CD4-positive, alpha-beta memory T cell (primary cell): ENCODE measurements around the gene CDCA7L. TPM values are rescaled to one million over a fixed set of nuclear protein-coding genes. Genes with fewer than 3 reads are reported as not detected.
A peak's percentile ranks its signal among the peaks of the same experiment; 100 is the strongest.

Source experiments
- CTCF ChIA-PET: fragments of 350-600 bp; sonication (Branson Sonifier 250); formaldehyde crosslinking; loops from one replicate; lab custom pipeline; 2021; ENCODE audit warnings: inconsistent platforms; ENCODE audit not compliant: partially characterized antibody; lab: Charles Lee
- POLR2A ChIA-PET: fragments of 350-600 bp; sonication (Branson Sonifier 250); formaldehyde crosslinking; loops from one replicate; lab custom pipeline; 2021; ENCODE audit not compliant: partially characterized antibody; lab: Charles Lee
- DNase-seq, 5 donors: peaks; one replicate each; pipeline versions ENCODE4 v3.0.0 to v3.0.0-alpha.2; 2020 to 2022; ENCODE audit warnings: mixed read lengths in 1 of 5
- H3K27ac ChIP-seq: one replicate; pipeline ENCODE4 v1.7.0; 2013; ENCODE audit warnings: low read depth, low read length
- H3K27me3 ChIP-seq: 2 replicates; pipeline ENCODE4 v1.7.0; 2013; ENCODE audit warnings: mild to moderate bottlenecking, low read length, moderate library complexity; ENCODE audit not compliant: insufficient read depth
- H3K36me3 ChIP-seq: 2 replicates; pipeline ENCODE4 v1.7.0; 2013; ENCODE audit warnings: mild to moderate bottlenecking, low read length, moderate library complexity; ENCODE audit not compliant: insufficient read depth
- H3K4me1 ChIP-seq: 2 replicates; pipeline ENCODE4 v1.7.0; 2013; ENCODE audit warnings: mild to moderate bottlenecking, low read length, moderate library complexity; ENCODE audit not compliant: insufficient read depth
- H3K4me3 ChIP-seq, 2 donors: one replicate each; pipeline ENCODE4 v1.7.0; 2013; ENCODE audit warnings: low read length in 2 of 2, mild to moderate bottlenecking in 1 of 2
- H3K9me3 ChIP-seq, 2 donors: one replicate each; pipeline ENCODE4 v1.7.0; 2013; ENCODE audit warnings: low read length in 2 of 2, control low read depth in 1 of 2; ENCODE audit not compliant: control insufficient read depth in 1 of 2
- H3K27ac Mint-ChIP-seq, 7 donors: one replicate each; pipeline ENCODE4 v1.8.0; 2020 to 2021; ENCODE audit warnings: mixed read lengths in 7 of 7, mild to moderate bottlenecking in 6 of 7, inconsistent platforms in 3 of 7, moderate library complexity in 3 of 7
- H3K27me3 Mint-ChIP-seq, 2 donors: one replicate each; pipeline ENCODE4 v1.8.0; 2020 to 2021; ENCODE audit warnings: mixed read lengths in 2 of 2
- H3K36me3 Mint-ChIP-seq, 2 donors: one replicate each; pipeline ENCODE4 v1.8.0; 2020 to 2021; ENCODE audit warnings: mixed read lengths in 2 of 2, inconsistent platforms in 1 of 2, mild to moderate bottlenecking in 1 of 2
- H3K4me1 Mint-ChIP-seq, 4 donors: one replicate each; pipeline ENCODE4 v1.8.0; 2020 to 2021; ENCODE audit warnings: mixed read lengths in 4 of 4, mild to moderate bottlenecking in 1 of 4
- H3K4me3 Mint-ChIP-seq, 8 donors: one replicate each; pipeline ENCODE4 v1.8.0; 2020 to 2021; ENCODE audit warnings: mixed read lengths in 8 of 8, mild to moderate bottlenecking in 7 of 8, moderate library complexity in 6 of 8, inconsistent platforms in 3 of 8
- H3K9me3 Mint-ChIP-seq, 8 donors: one replicate each; pipeline ENCODE4 v1.8.0; 2020 to 2021; ENCODE audit warnings: mixed read lengths in 8 of 8, mild to moderate bottlenecking in 5 of 8, inconsistent platforms in 3 of 8, moderate library complexity in 1 of 8
- intact Hi-C: fragments of 100-400 bp; cut with micrococcal nuclease; formaldehyde crosslinking; loops from one replicate; pipeline ENCODE4 v1.15.1; 2023
- polyA plus RNA-seq, 2 donors: library from polyadenylated mRNA; unstranded; fragments of 300-500 nt; fragmentation: Illumina TruSeq; gene quantifications; one replicate each; pipeline ENCODE4 v1.2.3, GENCODE V29; 2021
- total RNA-seq, 2 experiments: library from RNA; stranded (reverse); gene quantifications; one replicate each; pipeline ENCODE4 v1.2.3, GENCODE V29; 2021

CDCA7L gene
- total and polyA plus RNA-seq, 4 experiments from 2014 or later = 10.4 to 19.6 (median 16.4) TPM

- ChIA-PET POLR2A (interaction anchor here (0.7 kb wide), 1 partner anchor 11 kb away, joined by 3 read pairs; no protein-coding TSS in a partner anchor), CTCF (no interaction called here)
- Mint-ChIP-seq H3K4me3 (no peak overlapping the region), H3K36me3 (no peaks in the 10 kb centered on the region), H3K9me3 (no peaks in the 10 kb centered on the region), H3K27ac (no peak overlapping the region), H3K4me1 (peaks cover 3 to 7% (median 6%) of the 10 kb centered on the region in 4 donors), H3K27me3 (peaks cover 11 to 12% of the 10 kb centered on the region in 2 donors)
- no peak for DNase-seq
- no peaks in the 10 kb centered on the region for H3K27me3 ChIP-seq
- no peaks in the 10 kb centered on the region for H3K9me3 ChIP-seq
- no peak overlapping the region for H3K4me3 ChIP-seq
- peaks cover 6% of the 10 kb centered on the region for H3K4me1 ChIP-seq
- H3K27ac ChIP-seq = no peak overlapping the region
- no peaks in the 10 kb centered on the region for H3K36me3 ChIP-seq
- intact Hi-C loops = no loop called here
These were observed 26.7 kb upstream of the CDCA7L start for GRCh38 chr7:21972397-21972784.

- Mint-ChIP-seq H3K27ac (no peak overlapping the region), H3K36me3 (no peaks in the 10 kb centered on the region), H3K4me3 (no peak overlapping the region), H3K27me3 (peaks cover 11 to 12% of the 10 kb centered on the region in 2 donors), H3K9me3 (no peaks in the 10 kb centered on the region), H3K4me1 (peaks cover 3 to 8% (median 7%) of the 10 kb centered on the region in 4 donors)
- peaks cover 6% of the 10 kb centered on the region for H3K4me1 ChIP-seq
- H3K27ac ChIP-seq = no peak overlapping the region
- CTCF ChIA-PET = no interaction called here
- H3K9me3 ChIP-seq = no peaks in the 10 kb centered on the region
- H3K27me3 ChIP-seq = no peaks in the 10 kb centered on the region
- DNase-seq = no peak
- POLR2A ChIA-PET = interaction anchor here (0.7 kb wide), 1 partner anchor 11 kb away, joined by 3 read pairs; no protein-coding TSS in a partner anchor
- intact Hi-C loops = no loop called here
- no peaks in the 10 kb centered on the region for H3K36me3 ChIP-seq
- no peak overlapping the region for H3K4me3 ChIP-seq
These were observed 26.2 kb upstream of the CDCA7L start for GRCh38 chr7:21971780-21972396.

GRCh38 chr7:21969822-21970221 lies 24.1 kb upstream of the CDCA7L start:
- Mint-ChIP-seq H3K9me3 (no peaks in the 10 kb centered on the region), H3K27me3 (peaks cover 11% of the 10 kb centered on the region in 2 donors), H3K4me3 (no peak overlapping the region), H3K4me1 (peaks cover 3 to 8% (median 7%) of the 10 kb centered on the region in 4 donors), H3K36me3 (no peaks in the 10 kb centered on the region), H3K27ac (no peak overlapping the region)
- Histone ChIP-seq H3K9me3 (no peaks in the 10 kb centered on the region), H3K36me3 (no peaks in the 10 kb centered on the region), H3K27me3 (no peaks in the 10 kb centered on the region), H3K27ac (no peak overlapping the region), H3K4me1 (peaks cover 6% of the 10 kb centered on the region), H3K4me3 (no peak overlapping the region)
- ChIA-PET POLR2A (no interaction called here), CTCF (no interaction called here)
- DNase-seq = no peak
- intact Hi-C loops = no loop called here

GRCh38 chr7:21967598-21968003 lies 21.9 kb upstream of the CDCA7L start:
- Histone ChIP-seq H3K4me1 (peaks cover 6% of the 10 kb centered on the region), H3K4me3 (no peak overlapping the region), H3K27ac (no peak overlapping the region), H3K27me3 (no peaks in the 10 kb centered on the region), H3K9me3 (no peaks in the 10 kb centered on the region), H3K36me3 (no peaks in the 10 kb centered on the region)
- Mint-ChIP-seq H3K9me3 (no peaks in the 10 kb centered on the region), H3K36me3 (no peaks in the 10 kb centered on the region), H3K4me1 (peaks cover 3 to 8% (median 7%) of the 10 kb centered on the region in 4 donors), H3K4me3 (peak overlapping the region in 5 of 8 donors; percentile 8 to 64 (median 45)), H3K27ac (peak overlapping the region in 3 of 7 donors; percentile 31 to 68 (median 39)), H3K27me3 (peaks cover 3 to 6% of the 10 kb centered on the region in 2 donors)
- POLR2A ChIA-PET = interaction anchor here (0.6 to 0.7 kb wide), 2 partner anchors 23 to 494 kb away, joined by 3 read pairs; no protein-coding TSS in a partner anchor
- CTCF ChIA-PET = no interaction called here
- DNase-seq = peak; percentile 16 to 42 (median 24)
- intact Hi-C loops = no loop called here

GRCh38 chr7:21966271-21966670 lies 20.6 kb upstream of the CDCA7L start:
- ChIA-PET POLR2A (no interaction called here), CTCF (no interaction called here)
- Histone ChIP-seq H3K36me3 (no peaks in the 10 kb centered on the region), H3K4me1 (peaks cover 6% of the 10 kb centered on the region), H3K9me3 (no peaks in the 10 kb centered on the region), H3K4me3 (no peak overlapping the region), H3K27ac (no peak overlapping the region), H3K27me3 (no peaks in the 10 kb centered on the region)
- intact Hi-C loops = no loop called here
- peaks cover 4 to 9% of the 10 kb centered on the region in 2 donors for H3K27me3 Mint-ChIP-seq
- no peak for DNase-seq
- H3K9me3 Mint-ChIP-seq = no peaks in the 10 kb centered on the region
- peaks cover 3 to 8% (median 7%) of the 10 kb centered on the region in 4 donors for H3K4me1 Mint-ChIP-seq
- no peak overlapping the region for H3K4me3 Mint-ChIP-seq
- no peaks in the 10 kb centered on the region for H3K36me3 Mint-ChIP-seq
- no peak overlapping the region for H3K27ac Mint-ChIP-seq

- H3K4me1 Mint-ChIP-seq = peaks cover 3 to 8% (median 7%) of the 10 kb centered on the region in 4 donors
- no peaks in the 10 kb centered on the region for H3K36me3 ChIP-seq
- no peak overlapping the region for H3K27ac Mint-ChIP-seq
- H3K9me3 ChIP-seq = no peaks in the 10 kb centered on the region
- intact Hi-C loops = no loop called here
- no peaks in the 10 kb centered on the region for H3K9me3 Mint-ChIP-seq
- no peak overlapping the region for H3K4me3 ChIP-seq
- no peaks in the 10 kb centered on the region for H3K27me3 ChIP-seq
- POLR2A ChIA-PET = no interaction called here
- no peaks in the 10 kb centered on the region for H3K36me3 Mint-ChIP-seq
- CTCF ChIA-PET = no interaction called here
- DNase-seq = no peak
- H3K27me3 Mint-ChIP-seq = peaks cover 4 to 10% of the 10 kb centered on the region in 2 donors
- H3K4me3 Mint-ChIP-seq = no peak overlapping the region
- H3K27ac ChIP-seq = no peak overlapping the region
- H3K4me1 ChIP-seq = peaks cover 6% of the 10 kb centered on the region
These were observed 19.6 kb upstream of the CDCA7L start for GRCh38 chr7:21965291-21965690.

- ChIA-PET CTCF (interaction anchor here (1.2 kb wide), 1 partner anchor 11 kb away, joined by 3 read pairs; no protein-coding TSS in a partner anchor), POLR2A (no interaction called here)
- no peak overlapping the region for H3K27ac Mint-ChIP-seq
- no peaks in the 10 kb centered on the region for H3K27me3 ChIP-seq
- H3K36me3 ChIP-seq = no peaks in the 10 kb centered on the region
- H3K9me3 Mint-ChIP-seq = peaks cover 0 to 1% (median 0%) of the 10 kb centered on the region in 8 donors
- intact Hi-C loops = no loop called here
- peaks cover 1 to 4% (median 3%) of the 10 kb centered on the region in 4 donors for H3K4me1 Mint-ChIP-seq
- no peak overlapping the region for H3K27ac ChIP-seq
- DNase-seq = no peak
- peaks cover 2% of the 10 kb centered on the region for H3K4me1 ChIP-seq
- H3K4me3 Mint-ChIP-seq = no peak overlapping the region
- no peak overlapping the region for H3K4me3 ChIP-seq
- peaks cover 0 to 8% of the 10 kb centered on the region in 2 donors for H3K27me3 Mint-ChIP-seq
- H3K36me3 Mint-ChIP-seq = no peaks in the 10 kb centered on the region
- H3K9me3 ChIP-seq = no peaks in the 10 kb centered on the region
These were observed 17.0 kb upstream of the CDCA7L start for GRCh38 chr7:21962677-21963076.
